ENCODE measurements around the gene PTGES3. TPM values are rescaled to one million over a fixed set of nuclear protein-coding genes. Genes with fewer than 3 reads are reported as not detected.
"Not testable (repeated sequence)": the region's sequence is repeated elsewhere in the genome, so short reads cannot be mapped to it uniquely, and the experiment has no call there.

Gene PTGES3
- polyA plus RNA-seq, 2 of the 4 experiments (the other 2 are of a cell fraction), result 272 to 406 TPM

DNA sequence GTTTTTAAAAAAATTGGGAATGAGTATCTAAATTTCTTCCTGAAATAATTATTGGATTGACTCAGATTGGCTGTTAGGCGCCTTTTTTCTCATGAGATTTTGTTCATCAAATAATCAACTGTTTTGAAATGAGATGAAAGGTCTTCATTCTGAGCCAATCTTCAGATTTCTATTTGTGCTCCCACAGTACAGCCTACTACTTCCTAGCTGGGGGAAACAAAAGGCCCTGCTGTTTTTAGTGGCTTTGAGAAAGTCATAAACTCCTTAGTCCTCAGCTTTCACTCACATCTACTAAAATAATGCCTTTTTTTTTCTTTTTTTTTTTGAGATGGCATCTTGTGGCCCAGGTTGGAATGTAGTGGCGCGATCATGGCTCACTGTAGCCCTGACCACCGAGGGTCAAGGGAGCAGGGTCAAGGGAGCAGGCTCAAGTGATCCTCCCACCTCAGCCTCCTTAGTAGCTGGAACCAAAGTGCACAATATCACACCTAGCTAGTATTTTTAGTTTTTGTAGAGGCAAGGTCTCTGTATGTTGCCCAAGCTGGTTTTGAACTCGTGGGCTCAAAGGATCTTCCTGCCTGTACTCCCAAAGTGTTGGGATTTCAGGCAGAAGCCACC lies 21.8 kb upstream of the PTGES3 start:
- Histone ChIP-seq H3K4me2 (no peak overlapping the region), H3K4me1 (no peaks in the 10 kb centered on the region), H3K4me3 (no peak overlapping the region), H3K27ac (no peak overlapping the region), H3K9me3 (no peaks in the 10 kb centered on the region)
- DNase-seq (ENCODE audit: low read depth in 1 of 2, low spot score in 1 of 2) (no peak), FAIRE-seq (no peak), ATAC-seq (peak; percentile 37 to 58; a peak in 5 of 6 replicates)
- POLR2A ChIA-PET, result interaction anchor here (1.2 to 1.8 kb wide), 2 partner anchors 9 to 21 kb away, joined by 5 to 28 read pairs; partner anchors contain the start of gene PTGES3
- WGBS (ENCODE audit: missing lambda C conversion rate), result 90% methylated on average over 5 of the region's 5 CpGs
- CTCF ChIA-PET, result interaction anchor here (0.6 to 1.9 kb wide), 3 partner anchors 9 to 328 kb away, joined by 4 to 5 read pairs (median 4); no protein-coding TSS in a partner anchor
- no peak for TF ChIP-seq FOSB (CRISPR knock-in tag; IDR thresholded peaks at IDR 0.05)
- TF ChIP-seq CEBPB (IDR thresholded peaks at IDR 0.05), result no peak

DNA sequence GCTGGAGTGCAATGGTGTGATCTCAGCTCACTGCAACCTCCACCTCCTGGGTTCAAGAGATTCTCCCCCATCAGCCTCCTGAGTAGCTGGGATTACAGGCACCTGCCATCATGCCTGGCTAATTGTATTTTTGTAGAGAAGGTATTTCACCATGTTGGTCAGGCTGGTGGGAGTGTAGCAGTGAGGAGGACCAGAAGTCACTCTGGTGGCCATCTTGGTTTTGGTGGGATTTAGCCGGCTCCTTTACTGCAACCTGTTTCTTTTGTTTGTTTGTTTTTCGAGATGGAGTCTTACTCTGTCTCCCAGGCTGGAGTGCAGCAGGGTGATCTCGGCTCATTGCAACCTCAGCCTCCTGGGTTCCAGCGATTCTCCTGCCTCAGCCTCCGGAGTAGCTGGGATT lies 16.4 kb upstream of the PTGES3 start:
- H3K9me3 ChIP-seq; H3K4me1 ChIP-seq; H3K4me3 ChIP-seq; H3K27ac ChIP-seq; DNase-seq (ENCODE audit: low read depth in 1 of 2, low spot score in 1 of 2); POLR2A ChIA-PET; H3K4me2 ChIP-seq; FAIRE-seq; ATAC-seq: not testable (repeated sequence)
- CTCF ChIA-PET, result interaction anchor here (1.6 kb wide), 1 partner anchor 10 kb away, joined by 5 read pairs; no protein-coding TSS in a partner anchor
- WGBS (ENCODE audit: missing lambda C conversion rate), result 65% methylated on average over 5 of the region's 5 CpGs

DNA sequence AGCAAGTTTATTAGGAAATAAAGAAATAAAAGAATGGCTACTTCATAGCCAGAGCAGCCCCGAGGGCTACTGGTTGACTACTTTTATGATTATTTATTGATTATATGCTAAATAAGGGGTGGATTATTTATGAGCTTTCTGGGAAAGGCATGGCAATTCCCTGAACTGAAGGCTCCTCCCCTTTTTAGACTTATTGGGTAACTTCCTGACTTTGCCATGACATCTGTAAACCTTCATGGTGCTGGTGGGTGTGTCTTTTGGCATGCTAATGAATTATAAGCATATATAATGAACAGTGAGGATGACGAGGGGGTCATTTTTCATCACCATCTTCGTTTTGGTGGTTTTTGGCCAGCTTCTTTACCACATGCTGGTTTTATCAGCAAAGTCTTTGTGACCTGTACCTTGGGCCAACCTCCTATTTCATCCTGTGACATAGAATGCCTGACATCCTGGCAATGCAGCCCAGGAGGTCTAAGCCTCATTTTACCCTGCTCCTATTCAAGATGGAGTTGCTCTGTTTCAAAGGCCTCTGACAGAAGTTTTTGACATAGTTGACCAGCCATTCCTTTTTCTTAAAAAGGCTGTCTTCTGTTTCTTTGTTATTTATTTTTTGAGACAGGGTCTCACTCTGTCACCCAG lies 11.1 kb upstream of the PTGES3 start:
- POLR2A ChIA-PET, result interaction anchor here (1.3 to 1.8 kb wide), 2 partner anchors 10 to 11 kb away, joined by 3 to 13 read pairs; partner anchors contain the start of gene PTGES3
- Histone ChIP-seq H3K4me3 (no peak overlapping the region), H3K27ac (no peak overlapping the region), H3K4me2 (no peak overlapping the region), H3K9me3 (no peaks in the 10 kb centered on the region), H3K4me1 (no peaks in the 10 kb centered on the region)
- FAIRE-seq (no peak), ATAC-seq (no peak), DNase-seq (ENCODE audit: low read depth in 1 of 2, low spot score in 1 of 2) (no peak)
- no peak for TF ChIP-seq TFCP2L1 (CRISPR knock-in tag; IDR thresholded peaks at IDR 0.05)
- no peak for TF ChIP-seq HOXB5 (CRISPR knock-in tag; IDR thresholded peaks at IDR 0.05)
- no peak for TF ChIP-seq HOXB13 (CRISPR knock-in tag; IDR thresholded peaks at IDR 0.05; ENCODE audit: low read depth)
- no peak for TF ChIP-seq FOSL2 (IDR thresholded peaks at IDR 0.05)
- no peak for TF ChIP-seq FOSL2 (CRISPR knock-in tag; IDR thresholded peaks at IDR 0.05)
- TF ChIP-seq, protein P1, sequence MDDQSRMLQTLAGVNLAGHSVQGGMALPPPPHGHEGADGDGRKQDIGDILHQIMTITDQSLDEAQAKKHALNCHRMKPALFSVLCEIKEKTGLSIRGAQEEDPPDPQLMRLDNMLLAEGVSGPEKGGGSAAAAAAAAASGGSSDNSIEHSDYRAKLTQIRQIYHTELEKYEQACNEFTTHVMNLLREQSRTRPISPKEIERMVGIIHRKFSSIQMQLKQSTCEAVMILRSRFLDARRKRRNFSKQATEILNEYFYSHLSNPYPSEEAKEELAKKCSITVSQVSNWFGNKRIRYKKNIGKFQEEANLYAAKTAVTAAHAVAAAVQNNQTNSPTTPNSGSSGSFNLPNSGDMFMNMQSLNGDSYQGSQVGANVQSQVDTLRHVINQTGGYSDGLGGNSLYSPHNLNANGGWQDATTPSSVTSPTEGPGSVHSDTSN (IDR thresholded peaks at IDR 0.05), result no peak
- no peak for TF ChIP-seq ZC3H11A (IDR thresholded peaks at IDR 0.05)
- no peak for TF ChIP-seq ZSCAN20 (CRISPR knock-in tag; IDR thresholded peaks at IDR 0.05)
- no peak for TF ChIP-seq HEYL (CRISPR knock-in tag; IDR thresholded peaks at IDR 0.05)
- no peak for TF ChIP-seq PHF8 (IDR thresholded peaks at IDR 0.05; ENCODE audit: borderline replicate concordance, low read depth)
- no peak for TF ChIP-seq SREBF2 (IDR thresholded peaks at IDR 0.05)
- TF ChIP-seq CHD4 (IDR thresholded peaks at IDR 0.05; ENCODE audit: borderline replicate concordance), result no peak
- CTCF ChIA-PET, result no interaction called here
- 44% methylated on average over 3 of the region's 3 CpGs for WGBS (ENCODE audit: missing lambda C conversion rate)

DNA sequence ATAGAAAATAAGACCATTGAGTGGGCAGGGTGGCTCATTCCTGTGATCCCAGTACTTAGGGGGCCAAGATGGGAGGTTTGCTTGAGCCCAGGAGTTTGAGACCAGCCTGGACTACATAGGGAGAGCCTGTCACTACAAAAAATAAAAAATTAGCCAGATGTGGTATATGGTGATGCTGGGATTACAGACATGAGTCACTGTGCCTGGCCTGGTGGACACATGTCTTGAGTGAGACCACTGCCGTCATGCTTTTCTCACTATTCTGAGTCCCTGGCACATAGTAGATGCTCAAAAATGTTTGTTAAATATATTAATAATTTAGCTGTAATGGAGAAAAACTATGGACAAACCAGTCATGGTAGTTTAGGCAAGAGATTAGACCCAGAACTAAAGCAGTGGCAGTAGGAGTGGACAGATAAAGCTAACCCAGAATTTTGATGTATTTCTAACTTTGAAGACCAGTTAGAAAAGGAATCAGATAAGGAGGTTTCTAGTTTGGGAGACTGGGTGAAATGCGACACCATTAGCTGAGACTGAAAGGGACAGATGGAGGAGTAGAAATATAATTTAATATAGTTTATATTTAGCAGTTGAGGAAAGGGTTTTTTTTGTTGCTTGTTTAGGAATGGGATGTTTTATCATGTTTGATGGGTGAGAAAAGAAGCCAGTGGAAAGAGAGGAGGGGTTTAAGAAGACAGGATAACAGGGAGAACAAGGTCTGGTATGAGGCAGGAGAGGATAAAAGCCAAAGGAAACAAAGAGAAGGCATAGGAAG lies 7.4 kb upstream of the PTGES3 start:
- H3K4me2 ChIP-seq, result no peak overlapping the region
- H3K27ac ChIP-seq, result no peak overlapping the region; a peak in 1 of 6 replicates
- 89% methylated on average over 2 of the region's 2 CpGs for WGBS (ENCODE audit: missing lambda C conversion rate)

More for the DNA sequence above, 7.4 kb upstream of the PTGES3 start:
- H3K9me3 ChIP-seq, result no peaks in the 10 kb centered on the region
- DNase-seq (ENCODE audit: low read depth in 1 of 2, low spot score in 1 of 2), result no peak
- POLR2A ChIA-PET, result no interaction called here
- CTCF ChIA-PET, result no interaction called here
- TF ChIP-seq, protein P2, sequence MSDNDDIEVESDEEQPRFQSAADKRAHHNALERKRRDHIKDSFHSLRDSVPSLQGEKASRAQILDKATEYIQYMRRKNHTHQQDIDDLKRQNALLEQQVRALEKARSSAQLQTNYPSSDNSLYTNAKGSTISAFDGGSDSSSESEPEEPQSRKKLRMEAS (IDR thresholded peaks at IDR 0.05), result no peak
- TF ChIP-seq ESRRA (IDR thresholded peaks at IDR 0.05; ENCODE audit: borderline replicate concordance, low read length) (no peak), ZSCAN20 (CRISPR knock-in tag; IDR thresholded peaks at IDR 0.05) (no peak), SREBF2 (IDR thresholded peaks at IDR 0.05) (no peak), CHD4 (IDR thresholded peaks at IDR 0.05; ENCODE audit: borderline replicate concordance) (no peak), HOXB13 (CRISPR knock-in tag; IDR thresholded peaks at IDR 0.05; ENCODE audit: low read depth) (no peak), JUN (IDR thresholded peaks at IDR 0.05) (no peak), SMC3 (IDR thresholded peaks at IDR 0.05) (no peak)
- no peaks in the 10 kb centered on the region for H3K4me1 ChIP-seq
- no peak for ATAC-seq
- no peak overlapping the region for H3K4me3 ChIP-seq
- no peak for FAIRE-seq

Measured in A549 (cell line).